CD4-positive, alpha-beta memory T cell (primary cell): ENCODE measurements around the gene ALDH1L1. TPM values are rescaled to one million over a fixed set of nuclear protein-coding genes. Genes with fewer than 3 reads are reported as not detected.

ENCODE experiments used
- CTCF ChIA-PET: fragments of 350-600 bp; sonication (Branson Sonifier 250); formaldehyde crosslinking; loops from one replicate; lab custom pipeline; 2021; ENCODE audit warnings: inconsistent platforms; ENCODE audit not compliant: partially characterized antibody; lab: Charles Lee
- POLR2A ChIA-PET: fragments of 350-600 bp; sonication (Branson Sonifier 250); formaldehyde crosslinking; loops from one replicate; lab custom pipeline; 2021; ENCODE audit not compliant: partially characterized antibody; lab: Charles Lee
- DNase-seq, 5 donors: peaks; one replicate each; pipeline versions ENCODE4 v3.0.0 to v3.0.0-alpha.2; 2020 to 2022; ENCODE audit warnings: mixed read lengths in 1 of 5
- H3K27ac ChIP-seq: one replicate; pipeline ENCODE4 v1.7.0; 2013; ENCODE audit warnings: low read depth, low read length
- H3K27me3 ChIP-seq: 2 replicates; pipeline ENCODE4 v1.7.0; 2013; ENCODE audit warnings: mild to moderate bottlenecking, low read length, moderate library complexity; ENCODE audit not compliant: insufficient read depth
- H3K36me3 ChIP-seq: 2 replicates; pipeline ENCODE4 v1.7.0; 2013; ENCODE audit warnings: mild to moderate bottlenecking, low read length, moderate library complexity; ENCODE audit not compliant: insufficient read depth
- H3K4me1 ChIP-seq: 2 replicates; pipeline ENCODE4 v1.7.0; 2013; ENCODE audit warnings: mild to moderate bottlenecking, low read length, moderate library complexity; ENCODE audit not compliant: insufficient read depth
- H3K4me3 ChIP-seq, 2 donors: one replicate each; pipeline ENCODE4 v1.7.0; 2013; ENCODE audit warnings: low read length in 2 of 2, mild to moderate bottlenecking in 1 of 2
- H3K9me3 ChIP-seq, 2 donors: one replicate each; pipeline ENCODE4 v1.7.0; 2013; ENCODE audit warnings: low read length in 2 of 2, control low read depth in 1 of 2; ENCODE audit not compliant: control insufficient read depth in 1 of 2
- H3K27ac Mint-ChIP-seq, 7 donors: one replicate each; pipeline ENCODE4 v1.8.0; 2020 to 2021; ENCODE audit warnings: mixed read lengths in 7 of 7, mild to moderate bottlenecking in 6 of 7, inconsistent platforms in 3 of 7, moderate library complexity in 3 of 7
- H3K27me3 Mint-ChIP-seq, 2 donors: one replicate each; pipeline ENCODE4 v1.8.0; 2020 to 2021; ENCODE audit warnings: mixed read lengths in 2 of 2
- H3K36me3 Mint-ChIP-seq, 2 donors: one replicate each; pipeline ENCODE4 v1.8.0; 2020 to 2021; ENCODE audit warnings: mixed read lengths in 2 of 2, inconsistent platforms in 1 of 2, mild to moderate bottlenecking in 1 of 2
- H3K4me1 Mint-ChIP-seq, 4 donors: one replicate each; pipeline ENCODE4 v1.8.0; 2020 to 2021; ENCODE audit warnings: mixed read lengths in 4 of 4, mild to moderate bottlenecking in 1 of 4
- H3K4me3 Mint-ChIP-seq, 8 donors: one replicate each; pipeline ENCODE4 v1.8.0; 2020 to 2021; ENCODE audit warnings: mixed read lengths in 8 of 8, mild to moderate bottlenecking in 7 of 8, moderate library complexity in 6 of 8, inconsistent platforms in 3 of 8
- H3K9me3 Mint-ChIP-seq, 8 donors: one replicate each; pipeline ENCODE4 v1.8.0; 2020 to 2021; ENCODE audit warnings: mixed read lengths in 8 of 8, mild to moderate bottlenecking in 5 of 8, inconsistent platforms in 3 of 8, moderate library complexity in 1 of 8
- intact Hi-C: fragments of 100-400 bp; cut with micrococcal nuclease; formaldehyde crosslinking; loops from one replicate; pipeline ENCODE4 v1.15.1; 2023
- polyA plus RNA-seq, 2 donors: library from polyadenylated mRNA; unstranded; fragments of 300-500 nt; fragmentation: Illumina TruSeq; gene quantifications; one replicate each; pipeline ENCODE4 v1.2.3, GENCODE V29; 2021
- total RNA-seq, 2 experiments: library from RNA; stranded (reverse); gene quantifications; one replicate each; pipeline ENCODE4 v1.2.3, GENCODE V29; 2021

The ALDH1L1 gene
- total and polyA plus RNA-seq, 4 experiments from 2014 or later = not detected

DNA sequence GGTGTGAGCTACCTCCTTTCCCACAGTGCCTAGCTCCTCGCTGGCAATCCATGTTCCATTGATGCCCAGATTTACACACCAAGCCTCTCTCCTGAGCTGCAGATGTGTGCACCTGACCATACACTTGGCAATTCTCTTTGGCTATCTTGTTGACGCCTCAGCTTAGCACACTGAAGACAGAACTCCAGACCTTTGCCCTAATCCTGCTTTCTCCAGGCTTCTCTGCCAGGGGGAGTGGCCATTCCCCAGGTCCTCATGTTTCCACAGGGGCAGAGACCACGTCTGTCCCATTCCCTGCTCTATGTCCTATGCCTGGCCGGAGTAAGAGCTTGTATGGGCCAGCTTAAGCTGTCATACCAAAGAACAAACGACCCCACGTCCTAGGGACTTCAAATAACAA is 30.2 kb upstream of the ALDH1L1 start:
- Mint-ChIP-seq H3K27ac (no peak overlapping the region), H3K27me3 (peaks cover 38 to 46% of the 10 kb centered on the region in 2 donors), H3K36me3 (no peaks in the 10 kb centered on the region), H3K4me1 (peaks cover 2 to 13% (median 5%) of the 10 kb centered on the region in 4 donors), H3K9me3 (no peaks in the 10 kb centered on the region), H3K4me3 (no peak overlapping the region)
- Histone ChIP-seq H3K4me3 (no peak overlapping the region), H3K27ac (no peak overlapping the region), H3K4me1 (no peaks in the 10 kb centered on the region), H3K27me3 (peaks cover 13% of the 10 kb centered on the region), H3K9me3 (no peaks in the 10 kb centered on the region), H3K36me3 (no peaks in the 10 kb centered on the region)
- ChIA-PET CTCF (no interaction called here), POLR2A (no interaction called here)
- DNase-seq = no peak
- intact Hi-C loops = no loop called here

DNA sequence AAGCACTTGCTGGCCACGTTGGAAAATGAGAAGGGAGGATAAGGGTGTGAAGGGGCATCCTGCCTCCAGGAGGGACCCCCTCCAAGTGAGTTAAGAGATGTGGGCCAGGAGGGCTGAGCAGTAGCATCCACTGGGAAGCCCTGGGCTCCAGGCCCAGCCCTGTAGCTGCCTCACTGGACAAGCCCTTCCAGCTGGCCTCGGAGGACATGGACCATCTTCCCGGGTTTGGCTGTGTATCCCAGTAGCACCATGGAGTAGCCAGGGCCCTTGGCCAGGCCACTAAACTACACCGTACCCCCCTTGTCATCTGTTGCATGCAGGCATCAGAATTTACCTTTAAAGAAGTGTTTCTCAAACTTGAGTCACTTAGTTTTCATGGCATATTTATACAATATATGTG is 29.4 kb upstream of the ALDH1L1 start:
- Histone ChIP-seq H3K27ac (no peak overlapping the region), H3K4me1 (no peaks in the 10 kb centered on the region), H3K9me3 (no peaks in the 10 kb centered on the region), H3K27me3 (peaks cover 13% of the 10 kb centered on the region), H3K4me3 (no peak overlapping the region), H3K36me3 (no peaks in the 10 kb centered on the region)
- Mint-ChIP-seq H3K9me3 (no peaks in the 10 kb centered on the region), H3K27me3 (peaks cover 32 to 43% of the 10 kb centered on the region in 2 donors), H3K4me3 (no peak overlapping the region), H3K4me1 (peaks cover 2 to 13% (median 5%) of the 10 kb centered on the region in 4 donors), H3K27ac (no peak overlapping the region), H3K36me3 (no peaks in the 10 kb centered on the region)
- DNase-seq = no peak
- CTCF ChIA-PET = no interaction called here
- POLR2A ChIA-PET = no interaction called here
- intact Hi-C loops = no loop called here

DNA sequence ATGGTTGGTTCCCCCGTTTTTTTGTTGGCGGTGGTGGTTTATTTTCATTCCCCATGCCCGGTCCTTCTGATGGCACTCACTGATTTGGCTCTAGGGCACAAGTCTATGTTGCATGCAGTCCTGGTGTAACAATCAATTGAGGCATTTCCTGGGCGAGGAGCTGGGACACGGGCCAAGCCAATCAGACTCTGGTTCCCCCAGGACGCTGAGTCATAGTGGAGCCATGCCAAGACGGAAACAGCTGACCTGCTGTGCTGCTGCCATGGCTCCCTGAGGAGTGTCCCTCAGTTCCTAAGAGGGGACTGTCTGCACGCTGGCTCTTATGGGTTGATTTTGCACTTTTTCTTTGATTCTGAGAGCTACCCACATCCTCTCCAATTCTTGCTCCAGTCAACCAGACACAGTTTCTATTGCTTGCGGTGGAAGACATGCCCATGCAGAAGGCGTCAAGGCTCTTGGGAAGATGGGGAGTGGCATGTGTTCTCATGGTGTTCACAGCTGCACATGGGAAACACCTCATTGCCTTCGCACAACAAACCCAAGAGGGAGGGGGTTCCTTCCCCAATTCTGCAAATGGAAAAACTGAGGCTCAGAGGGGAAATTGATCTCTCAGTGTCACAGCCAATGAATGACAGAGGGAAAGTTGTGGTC is 28.3 kb upstream of the ALDH1L1 start:
- Mint-ChIP-seq H3K4me3 (no peak overlapping the region), H3K27me3 (peaks cover 24 to 41% of the 10 kb centered on the region in 2 donors), H3K27ac (no peak overlapping the region), H3K36me3 (no peaks in the 10 kb centered on the region), H3K9me3 (no peaks in the 10 kb centered on the region), H3K4me1 (peaks cover 2 to 12% (median 5%) of the 10 kb centered on the region in 4 donors)
- Histone ChIP-seq H3K36me3 (no peaks in the 10 kb centered on the region), H3K4me3 (no peak overlapping the region), H3K9me3 (no peaks in the 10 kb centered on the region), H3K27ac (no peak overlapping the region), H3K27me3 (peaks cover 13% of the 10 kb centered on the region), H3K4me1 (no peaks in the 10 kb centered on the region)
- intact Hi-C loops = no loop called here
- POLR2A ChIA-PET = no interaction called here
- CTCF ChIA-PET = no interaction called here
- no peak for DNase-seq

DNA sequence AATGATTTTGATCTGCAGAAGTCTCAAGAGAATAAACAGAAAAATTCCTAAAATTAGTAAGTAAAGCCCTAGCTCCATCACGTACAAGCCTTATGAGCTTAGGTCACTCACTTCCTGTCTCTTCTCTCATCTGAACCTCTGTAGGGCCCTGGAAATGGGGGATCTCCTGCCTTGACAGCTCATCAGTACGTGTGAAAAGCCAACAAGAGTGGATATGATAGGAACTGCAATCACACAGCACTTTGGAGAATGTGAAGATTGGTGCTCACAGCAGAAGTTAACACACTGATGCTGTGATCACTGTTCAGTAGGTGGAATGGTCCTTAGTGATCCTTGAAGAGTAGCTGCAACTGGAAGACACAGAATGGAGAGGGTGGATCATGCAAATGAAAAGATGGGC is 27.8 kb upstream of the ALDH1L1 start:
- Mint-ChIP-seq H3K36me3 (no peaks in the 10 kb centered on the region), H3K27me3 (peaks cover 22 to 38% of the 10 kb centered on the region in 2 donors), H3K4me3 (no peak overlapping the region), H3K4me1 (peaks cover 2 to 9% (median 5%) of the 10 kb centered on the region in 4 donors), H3K9me3 (no peaks in the 10 kb centered on the region), H3K27ac (no peak overlapping the region)
- H3K4me3 ChIP-seq = no peak overlapping the region
- no peaks in the 10 kb centered on the region for H3K9me3 ChIP-seq
- CTCF ChIA-PET = interaction anchor here (1.4 kb wide), 1 partner anchor 10 kb away, joined by 3 read pairs; no protein-coding TSS in a partner anchor
- POLR2A ChIA-PET = no interaction called here
- H3K4me1 ChIP-seq = no peaks in the 10 kb centered on the region
- intact Hi-C loops = no loop called here
- DNase-seq = no peak
- H3K27me3 ChIP-seq = peaks cover 13% of the 10 kb centered on the region
- H3K27ac ChIP-seq = no peak overlapping the region
- no peaks in the 10 kb centered on the region for H3K36me3 ChIP-seq

DNA sequence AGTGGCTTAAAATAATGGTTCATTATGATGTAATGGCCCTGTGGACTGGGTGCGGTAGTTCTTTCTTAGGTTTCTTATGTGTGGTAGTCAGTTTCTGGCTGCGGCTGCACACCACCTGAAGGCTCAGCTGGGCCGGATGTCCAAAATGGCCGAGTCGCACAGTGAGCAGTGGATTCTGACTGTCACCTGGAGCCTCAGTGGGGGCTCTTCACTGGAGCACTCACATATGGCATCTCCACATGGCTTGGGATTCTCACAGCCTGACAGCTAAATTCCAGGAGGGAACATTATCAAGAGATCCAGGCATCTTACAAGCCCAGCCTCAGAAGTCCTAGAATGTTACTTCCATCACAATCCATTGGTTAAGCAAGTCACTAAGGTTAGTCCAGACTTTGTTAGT is 26.8 kb upstream of the ALDH1L1 start:
- Mint-ChIP-seq H3K4me1 (peaks cover 0 to 5% (median 4%) of the 10 kb centered on the region in 4 donors), H3K4me3 (no peak overlapping the region), H3K27me3 (peaks cover 22 to 43% of the 10 kb centered on the region in 2 donors), H3K9me3 (no peaks in the 10 kb centered on the region), H3K36me3 (no peaks in the 10 kb centered on the region), H3K27ac (no peak overlapping the region)
- Histone ChIP-seq H3K27ac (no peak overlapping the region), H3K4me3 (no peak overlapping the region), H3K27me3 (peaks cover 9% of the 10 kb centered on the region), H3K9me3 (no peaks in the 10 kb centered on the region), H3K4me1 (no peaks in the 10 kb centered on the region), H3K36me3 (no peaks in the 10 kb centered on the region)
- DNase-seq = no peak
- ChIA-PET CTCF (interaction anchor here (1.4 kb wide), 1 partner anchor 9 kb away, joined by 3 read pairs; no protein-coding TSS in a partner anchor), POLR2A (no interaction called here)
- intact Hi-C loops = no loop called here

DNA sequence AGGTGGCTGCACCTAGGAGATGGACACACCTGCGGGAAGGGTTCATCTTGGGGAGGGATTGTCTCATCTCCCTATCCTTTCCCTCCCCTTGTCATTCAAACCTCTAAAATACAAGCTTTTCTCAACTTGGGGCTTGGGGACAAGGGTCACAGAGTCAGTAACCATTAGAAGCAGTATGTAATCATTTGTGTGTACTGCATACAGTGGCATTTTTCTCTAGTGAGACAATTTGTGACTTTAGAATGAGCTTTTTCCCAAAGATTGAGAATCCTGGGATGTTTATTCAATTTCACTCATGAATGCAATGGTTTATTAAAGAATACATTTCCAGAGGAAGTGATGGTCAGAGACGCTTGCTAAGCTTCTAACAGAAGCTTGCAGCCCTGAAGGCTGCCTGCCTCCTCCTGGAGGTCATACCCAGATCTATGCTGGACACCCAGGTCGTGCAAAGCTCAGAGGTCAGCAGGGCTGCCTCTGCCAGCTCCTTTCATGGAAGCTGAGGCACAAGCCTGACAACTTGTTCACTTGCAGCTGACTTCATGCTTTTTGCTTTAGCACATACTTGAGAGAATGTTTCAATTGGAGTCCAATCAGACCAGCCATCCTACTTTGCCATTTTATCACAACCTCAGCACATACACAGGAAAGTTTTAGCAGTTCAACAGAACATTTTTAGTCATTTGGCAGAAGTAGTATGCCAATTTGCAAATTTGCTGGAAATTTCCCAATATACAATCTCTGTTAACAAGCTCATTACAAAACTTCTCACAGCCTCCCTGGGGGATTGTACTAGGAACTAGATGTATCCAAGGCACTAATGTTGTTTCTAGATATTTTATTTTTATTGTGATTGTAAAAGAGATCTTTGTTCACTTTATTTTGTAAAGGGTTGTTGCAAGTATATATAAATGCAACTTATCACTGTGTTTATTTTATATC is 25.6 kb upstream of the ALDH1L1 start:
- H3K27me3 Mint-ChIP-seq = peaks cover 12 to 35% of the 10 kb centered on the region in 2 donors
- Histone ChIP-seq H3K36me3 (no peaks in the 10 kb centered on the region), H3K27me3 (no peaks in the 10 kb centered on the region), H3K9me3 (no peaks in the 10 kb centered on the region), H3K4me3 (no peak overlapping the region), H3K4me1 (no peaks in the 10 kb centered on the region), H3K27ac (no peak overlapping the region)
- ChIA-PET POLR2A (no interaction called here), CTCF (no interaction called here)
- no peak for DNase-seq
- no peaks in the 10 kb centered on the region for H3K9me3 Mint-ChIP-seq
- intact Hi-C loops = no loop called here
- no peaks in the 10 kb centered on the region for H3K36me3 Mint-ChIP-seq
- H3K4me1 Mint-ChIP-seq = no peaks in the 10 kb centered on the region
- no peak overlapping the region for H3K4me3 Mint-ChIP-seq
- no peak overlapping the region for H3K27ac Mint-ChIP-seq

DNA sequence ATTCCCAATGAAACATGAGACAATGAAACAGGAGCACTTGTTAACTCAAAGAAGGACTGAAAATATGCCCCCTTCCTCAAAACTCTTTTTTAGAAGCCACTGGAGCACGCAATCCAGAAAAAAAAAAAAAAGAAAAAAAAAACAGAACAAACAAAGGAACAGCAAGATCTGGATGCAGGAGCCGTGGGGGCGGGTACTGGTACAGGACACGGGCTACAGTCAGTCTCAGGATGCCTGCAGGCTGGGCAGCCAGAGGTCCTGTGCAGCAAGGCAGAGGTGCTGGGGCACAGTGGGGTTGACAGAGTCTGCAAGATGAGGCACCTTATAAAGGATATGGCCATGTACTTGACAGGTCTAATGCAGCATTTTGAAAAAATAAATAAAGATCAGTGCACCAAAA is 22.3 kb upstream of the ALDH1L1 start:
- H3K9me3 ChIP-seq = no peaks in the 10 kb centered on the region
- Mint-ChIP-seq H3K4me1 (no peaks in the 10 kb centered on the region), H3K4me3 (no peak overlapping the region), H3K27ac (no peak overlapping the region), H3K27me3 (peaks cover 15 to 18% of the 10 kb centered on the region in 2 donors), H3K36me3 (no peaks in the 10 kb centered on the region), H3K9me3 (no peaks in the 10 kb centered on the region)
- no peaks in the 10 kb centered on the region for H3K27me3 ChIP-seq
- H3K36me3 ChIP-seq = no peaks in the 10 kb centered on the region
- no peaks in the 10 kb centered on the region for H3K4me1 ChIP-seq
- H3K4me3 ChIP-seq = no peak overlapping the region
- no peak overlapping the region for H3K27ac ChIP-seq
- ChIA-PET CTCF (no interaction called here), POLR2A (no interaction called here)
- DNase-seq = no peak
- intact Hi-C loops = no loop called here
